Measurements from ENCODE around the gene COL25A1. TPM values are rescaled to one million over a fixed set of nuclear protein-coding genes. Genes with fewer than 3 reads are reported as not detected.

Gene COL25A1
- total RNA-seq, 1 donor from 2014 or later: 3.9 TPM

GRCh38 chr4:109121561-109121960 is 180.9 kb downstream of the COL25A1 start:
- peaks cover 3% of the 10 kb centered on the region for H3K4me1 Mint-ChIP-seq (ENCODE audit: low read depth)
- H3K27me3 Mint-ChIP-seq: no peaks in the 10 kb centered on the region
- peaks cover 1% of the 10 kb centered on the region for H3K36me3 Mint-ChIP-seq (ENCODE audit: insufficient read depth)
- no peak for DNase-seq (ENCODE audit: low spot score, unreplicated experiment)
- peaks cover 14% of the 10 kb centered on the region for H3K9me3 Mint-ChIP-seq (ENCODE audit: low read depth)
- TF ChIP-seq CTCF (IDR thresholded peaks at IDR 0.05; ENCODE audit: unreplicated experiment): no peak
- H3K4me3 Mint-ChIP-seq (ENCODE audit: low read depth): no peak overlapping the region
- H3K27ac Mint-ChIP-seq: no peak overlapping the region

- H3K9me3 Mint-ChIP-seq (ENCODE audit: low read depth): peaks cover 14% of the 10 kb centered on the region
- H3K36me3 Mint-ChIP-seq (ENCODE audit: insufficient read depth): peaks cover 1% of the 10 kb centered on the region
- H3K4me3 Mint-ChIP-seq (ENCODE audit: low read depth): no peak overlapping the region
- no peak overlapping the region for H3K27ac Mint-ChIP-seq
- peaks cover 3% of the 10 kb centered on the region for H3K4me1 Mint-ChIP-seq (ENCODE audit: low read depth)
- TF ChIP-seq CTCF (IDR thresholded peaks at IDR 0.05; ENCODE audit: unreplicated experiment): no peak
- no peak for DNase-seq (ENCODE audit: low spot score, unreplicated experiment)
- H3K27me3 Mint-ChIP-seq: no peaks in the 10 kb centered on the region
Observed at GRCh38 chr4:109119852-109120251, 182.6 kb downstream of the COL25A1 start.

- Mint-ChIP-seq H3K9me3 (ENCODE audit: low read depth) (peaks cover 14% of the 10 kb centered on the region), H3K4me3 (ENCODE audit: low read depth) (no peak overlapping the region), H3K27me3 (no peaks in the 10 kb centered on the region), H3K36me3 (ENCODE audit: insufficient read depth) (peaks cover 1% of the 10 kb centered on the region), H3K27ac (no peak overlapping the region), H3K4me1 (ENCODE audit: low read depth) (peaks cover 3% of the 10 kb centered on the region)
- TF ChIP-seq CTCF (IDR thresholded peaks at IDR 0.05; ENCODE audit: unreplicated experiment): no peak
- no peak for DNase-seq (ENCODE audit: low spot score, unreplicated experiment)
Observed at GRCh38 chr4:109118635-109119034, 183.8 kb downstream of the COL25A1 start.

- Mint-ChIP-seq H3K4me1 (ENCODE audit: low read depth) (peaks cover 5% of the 10 kb centered on the region), H3K36me3 (ENCODE audit: insufficient read depth) (no peaks in the 10 kb centered on the region), H3K9me3 (ENCODE audit: low read depth) (peaks cover 2% of the 10 kb centered on the region), H3K27me3 (no peaks in the 10 kb centered on the region), H3K27ac (no peak overlapping the region), H3K4me3 (ENCODE audit: low read depth) (no peak overlapping the region)
- DNase-seq (ENCODE audit: low spot score, unreplicated experiment): no peak
- TF ChIP-seq CTCF (IDR thresholded peaks at IDR 0.05; ENCODE audit: unreplicated experiment): no peak
Observed at GRCh38 chr4:109114501-109114900, 188.0 kb downstream of the COL25A1 start.

GRCh38 chr4:109113521-109113920 is 188.9 kb downstream of the COL25A1 start:
- no peak overlapping the region for H3K4me3 Mint-ChIP-seq (ENCODE audit: low read depth)
- H3K27me3 Mint-ChIP-seq: no peaks in the 10 kb centered on the region
- H3K27ac Mint-ChIP-seq: no peak overlapping the region
- DNase-seq (ENCODE audit: low spot score, unreplicated experiment): no peak
- H3K36me3 Mint-ChIP-seq (ENCODE audit: insufficient read depth): no peaks in the 10 kb centered on the region
- H3K4me1 Mint-ChIP-seq (ENCODE audit: low read depth): peaks cover 3% of the 10 kb centered on the region
- H3K9me3 Mint-ChIP-seq (ENCODE audit: low read depth): no peaks in the 10 kb centered on the region
- TF ChIP-seq CTCF (IDR thresholded peaks at IDR 0.05; ENCODE audit: unreplicated experiment): no peak
